ENCODE measurements around the gene VSTM2B. TPM values are rescaled to one million over a fixed set of nuclear protein-coding genes. Genes with fewer than 3 reads are reported as not detected.

The VSTM2B gene
- polyA plus RNA-seq, 1 of the 3 experiments (the other 2 are of a cell fraction): not detected

- no peak for TF ChIP-seq IRF3 (IDR thresholded peaks at IDR 0.05; ENCODE audit: low read depth, low read length)
Measured at GRCh38 chr19:29581398-29581797, 55.6 kb downstream of the VSTM2B start (continued).

- WGBS (ENCODE audit: low lambda C conversion rate): 0% methylated on average over 1 of the region's 1 CpG
- no peak for DNase-seq
- Histone ChIP-seq H3K9ac (no peak overlapping the region), H3K27me3 (ENCODE audit: insufficient read depth) (peaks cover 1% of the 10 kb centered on the region; the same call in 1 of the 2 replicates), H4K20me1 (ENCODE audit: insufficient read depth) (no peaks in the 10 kb centered on the region), H3K27ac (ENCODE audit: low read depth in 2 of 2, low read length in 1 of 2) (no peak overlapping the region), H3K79me2 (ENCODE audit: insufficient read depth) (no peaks in the 10 kb centered on the region), H3K4me2 (peak overlapping the region; percentile 49; the same call in 1 of the 2 replicates), H3K9me3 (no peaks in the 10 kb centered on the region), H3K4me1 (ENCODE audit: control insufficient read depth in 1 of 2, insufficient read depth in 2 of 2, low read depth in 1 of 2, low read length in 1 of 2) (no peaks in the 10 kb centered on the region), H2AFZ (ENCODE audit: low read depth) (no peak overlapping the region), H3F3A (replicated peaks; ENCODE audit: insufficient read depth) (no peaks in the 10 kb centered on the region), H3K36me3 (replicated peaks in 1 of 2; ENCODE audit: control insufficient read depth in 1 of 2, insufficient read depth in 2 of 2, low read length in 1 of 2) (no peaks in the 10 kb centered on the region), H3K9me2 (no peaks in the 10 kb centered on the region), H3K4me3 (ENCODE audit: low read depth in 2 of 2, low read length in 1 of 2) (no peak overlapping the region)
- CTCF ChIA-PET: no interaction called here
- TF ChIP-seq FOXM1 (IDR thresholded peaks at IDR 0.05; ENCODE audit: low read depth) (no peak), FOSL2 (IDR thresholded peaks at IDR 0.05; ENCODE audit: borderline replicate concordance, low read depth) (peak; percentile 53)
- POLR2A ChIA-PET: interaction anchor here (0.6 kb wide), 1 partner anchor 297 kb away, joined by 3 read pairs; no protein-coding TSS in a partner anchor
Measured at GRCh38 chr19:29583196-29583999, 57.6 kb downstream of the VSTM2B start.

- no peaks in the 10 kb centered on the region for H3K36me3 ChIP-seq (replicated peaks in 1 of 2; ENCODE audit: control insufficient read depth in 1 of 2, insufficient read depth in 2 of 2, low read length in 1 of 2)
- no peaks in the 10 kb centered on the region for H3K4me1 ChIP-seq (ENCODE audit: control insufficient read depth in 1 of 2, insufficient read depth in 2 of 2, low read depth in 1 of 2, low read length in 1 of 2)
- H3K9ac ChIP-seq: no peak overlapping the region
- H3K4me3 ChIP-seq (ENCODE audit: low read depth in 2 of 2, low read length in 1 of 2): no peak overlapping the region
- no peak overlapping the region for H3K27ac ChIP-seq (ENCODE audit: low read depth in 2 of 2, low read length in 1 of 2)
- WGBS (ENCODE audit: low lambda C conversion rate): 0% methylated on average over 2 of the region's 2 CpGs
- no peaks in the 10 kb centered on the region for H4K20me1 ChIP-seq (ENCODE audit: insufficient read depth)
- no peak for DNase-seq
- POLR2A ChIA-PET: no interaction called here
- no peak overlapping the region for H3K4me2 ChIP-seq
- no peaks in the 10 kb centered on the region for H3K9me3 ChIP-seq
- TF ChIP-seq GABPA (IDR thresholded peaks at IDR 0.05; ENCODE audit: low read depth) (no peak), TAF1 (IDR thresholded peaks at IDR 0.05; ENCODE audit: borderline replicate concordance, low read depth, low read length) (no peak), FOSL2 (IDR thresholded peaks at IDR 0.05; ENCODE audit: borderline replicate concordance, low read depth) (no peak), RXRA (IDR thresholded peaks at IDR 0.05; ENCODE audit: borderline replicate concordance, low read depth) (no peak), MAX (IDR thresholded peaks at IDR 0.05; ENCODE audit: low read depth) (no peak), CHD2 (IDR thresholded peaks at IDR 0.05; ENCODE audit: low read length, partially characterized antibody) (no peak), SMC3 (IDR thresholded peaks at IDR 0.05; ENCODE audit: low read depth, low read length) (no peak), TCF12 (IDR thresholded peaks at IDR 0.05) (no peak)
- CTCF ChIA-PET: interaction anchor here (1.3 kb wide), 1 partner anchor 11 kb away, joined by 3 read pairs; no protein-coding TSS in a partner anchor
- no peaks in the 10 kb centered on the region for H3K79me2 ChIP-seq (ENCODE audit: insufficient read depth)
- no peaks in the 10 kb centered on the region for H3F3A ChIP-seq (replicated peaks; ENCODE audit: insufficient read depth)
- H3K27me3 ChIP-seq (ENCODE audit: insufficient read depth): peaks cover 7% of the 10 kb centered on the region; the same call in 1 of the 2 replicates
- H3K9me2 ChIP-seq: no peaks in the 10 kb centered on the region
- no peak overlapping the region for H2AFZ ChIP-seq (ENCODE audit: low read depth)
Measured at GRCh38 chr19:29586401-29586800, 60.6 kb downstream of the VSTM2B start.
